NCI-H526 (cell line): ENCODE data around the gene THAP5.
A peak's percentile ranks its signal among the peaks of the same experiment; 100 is the strongest.

ENCODE experiments used
- DNase-seq, 2 experiments: peaks; one replicate each; lab custom pipeline; 2025; lab: John Stamatoyannopoulos, UW

The THAP5 gene

GRCh38 chr7:108533712-108534111 is 35.8 kb downstream of the THAP5 start:
- no peak for DNase-seq

- DNase-seq, result no peak
Measured at GRCh38 chr7:108529341-108529740, 40.2 kb downstream of the THAP5 start.

GRCh38 chr7:108528183-108528712 is 41.3 kb downstream of the THAP5 start:
- DNase-seq, result no peak

GRCh38 chr7:108526768-108527017 is 42.8 kb downstream of the THAP5 start:
- DNase-seq, result no peak

GRCh38 chr7:108525985-108526767 is 43.3 kb downstream of the THAP5 start, which contains the start of gene PNPLA8:
PNPLA8 (minus strand) TSS chr7:108526135; CDS start chr7:108515491, 10,644 bp downstream.
- DNase-seq, result peak; percentile 100

- peak; percentile 89 to 97 for DNase-seq
Measured at GRCh38 chr7:108525327-108525984, 44.0 kb downstream of the THAP5 start.

- no peak for DNase-seq
Measured at GRCh38 chr7:108522780-108523179, 46.7 kb downstream of the THAP5 start.

GRCh38 chr7:108517951-108518350 is 51.6 kb downstream of the THAP5 start:
- DNase-seq, result no peak

- DNase-seq, result no peak
Measured at GRCh38 chr7:108515630-108516029, 53.9 kb downstream of the THAP5 start.

- no peak for DNase-seq
Measured at GRCh38 chr7:108515013-108515412, 54.5 kb downstream of the THAP5 start.
